GM23338 (cell line): ENCODE data around the gene PRMT5. TPM values are rescaled to one million over a fixed set of nuclear protein-coding genes. Genes with fewer than 3 reads are reported as not detected.

Experiments used
- ATAC-seq: fragments of 200-7000 bp; cut with Tn5 transposase; 3 replicates; pipeline ENCODE4 v1.9.1; 2020
- DNase-seq: peaks from one replicate; pipeline ENCODE4 v3.0.0-alpha.2; 2015; ENCODE audit warnings: low spot score
- H2AFZ ChIP-seq: fragments of 200-600 bp; sonication (generic); 2 replicates; pipeline ENCODE4 v1.8.0; 2016; ENCODE audit warnings: antibody characterized with exemption, mild to moderate bottlenecking, moderate library complexity
- H3F3A ChIP-seq: fragments of 200-600 bp; sonication (generic); replicated peaks from 2 replicates; pipeline ENCODE4 v1.8.0; 2017; ENCODE audit warnings: antibody characterized with exemption, mixed run types, low read depth
- H3K27ac ChIP-seq: fragments of 200-600 bp; sonication (generic); 2 replicates; pipeline ENCODE4 v1.6.1; 2016; ENCODE audit warnings: low read depth
- H3K27me3 ChIP-seq: fragments of 200-600 bp; sonication (generic); 2 replicates; pipeline ENCODE4 v1.8.0; 2016; ENCODE audit warnings: mild to moderate bottlenecking, mixed run types, moderate library complexity; ENCODE audit not compliant: insufficient read depth
- H3K36me3 ChIP-seq: fragments of 200-600 bp; sonication (generic); 2 replicates; pipeline ENCODE4 v1.8.0; 2016; ENCODE audit warnings: mild to moderate bottlenecking; ENCODE audit not compliant: insufficient read depth
- H3K4me1 ChIP-seq: fragments of 200-600 bp; sonication (generic); 2 replicates; pipeline ENCODE4 v1.8.0; 2016; ENCODE audit warnings: mild to moderate bottlenecking, moderate library complexity; ENCODE audit not compliant: insufficient read depth
- H3K4me2 ChIP-seq: fragments of 200-600 bp; sonication (generic); 2 replicates; pipeline ENCODE4 v1.7.1; 2017; ENCODE audit warnings: mixed run types
- H3K4me3 ChIP-seq: fragments of 200-600 bp; sonication (generic); 2 replicates; pipeline ENCODE4 v1.6.1; 2016; ENCODE audit warnings: mixed run types
- H3K79me2 ChIP-seq: fragments of 200-600 bp; sonication (generic); replicated peaks from 2 replicates; pipeline ENCODE4 v1.8.0; 2017; ENCODE audit warnings: mild to moderate bottlenecking; ENCODE audit not compliant: insufficient read depth
- H3K9me2 ChIP-seq: fragments of 200-600 bp; sonication (generic); 2 replicates; pipeline ENCODE4 v1.8.0; 2017; ENCODE audit not compliant: insufficient read depth
- H4K20me1 ChIP-seq: fragments of 200-600 bp; sonication (generic); replicated peaks from 2 replicates; pipeline ENCODE4 v1.8.0; 2017; ENCODE audit warnings: mild to moderate bottlenecking; ENCODE audit not compliant: insufficient read depth
- H3K27ac Mint-ChIP-seq: 2 replicates; pipeline ENCODE4 v1.8.0; 2020; ENCODE audit warnings: inconsistent platforms, mild to moderate bottlenecking, moderate library complexity, mixed read lengths
- H3K27me3 Mint-ChIP-seq: 3 replicates; pipeline ENCODE4 v1.8.0; 2022; ENCODE audit warnings: low read depth, mild to moderate bottlenecking, moderate library complexity, mixed read lengths, inconsistent platforms; ENCODE audit not compliant: insufficient read depth, poor library complexity
- H3K36me3 Mint-ChIP-seq: 3 replicates; pipeline ENCODE4 v1.8.0; 2021; ENCODE audit warnings: low read depth, mild to moderate bottlenecking, inconsistent platforms, moderate library complexity, mixed read lengths
- H3K4me1 Mint-ChIP-seq: 3 replicates; pipeline ENCODE4 v1.8.0; 2020; ENCODE audit warnings: mild to moderate bottlenecking, inconsistent platforms, mixed read lengths
- H3K4me3 Mint-ChIP-seq: 3 replicates; pipeline ENCODE4 v1.8.0; 2021; ENCODE audit warnings: moderate library complexity, mild to moderate bottlenecking, inconsistent platforms, mixed read lengths
- H3K9me3 Mint-ChIP-seq: 3 replicates; pipeline ENCODE4 v1.8.0; 2020; ENCODE audit warnings: moderate library complexity, mild to moderate bottlenecking, inconsistent platforms, mixed read lengths
- CREB1 ChIP-seq: fragments of 250-450 bp; sonication (Bioruptor Pico); IDR thresholded peaks from 2 replicates; pipeline ENCODE4 v1.5.0; 2020; ENCODE audit warnings: low read depth, mild to moderate bottlenecking, moderate library complexity
- EZH2 ChIP-seq: fragments of 200-600 bp; sonication (generic); IDR thresholded peaks from one replicate; pipeline ENCODE4 v1.8.0; 2017; ENCODE audit warnings: antibody characterized with exemption, mild to moderate bottlenecking, low read depth; ENCODE audit not compliant: unreplicated experiment
- EZH2phosphoT487 ChIP-seq: fragments of 200-600 bp; sonication (generic); IDR thresholded peaks from one replicate; pipeline ENCODE4 v1.8.1; 2018; ENCODE audit warnings: antibody characterized with exemption; ENCODE audit not compliant: unreplicated experiment
- JUNB ChIP-seq: IDR thresholded peaks from one replicate; pipeline ENCODE4 v1.6.1; 2016; ENCODE audit warnings: antibody characterized with exemption; ENCODE audit not compliant: unreplicated experiment
- NANOG ChIP-seq: IDR thresholded peaks from 2 replicates; pipeline ENCODE4 v1.6.1; 2016; ENCODE audit warnings: antibody characterized with exemption, borderline replicate concordance
- POLR2AphosphoS5 ChIP-seq: IDR thresholded peaks from 2 replicates; pipeline ENCODE4 v1.6.1; 2016; ENCODE audit warnings: antibody characterized with exemption, low read depth
- STAT1 ChIP-seq: IDR thresholded peaks from one replicate; pipeline ENCODE4 v1.6.1; 2016; ENCODE audit warnings: antibody characterized with exemption; ENCODE audit not compliant: unreplicated experiment
- ZNF114 ChIP-seq: fragments of 250-450 bp; sonication (Bioruptor Pico); IDR thresholded peaks from 2 replicates; pipeline ENCODE4 v1.5.0; 2020; ENCODE audit warnings: mild to moderate bottlenecking, moderate library complexity
- ZNF331 ChIP-seq: fragments of 250-450 bp; sonication (Bioruptor Pico); IDR thresholded peaks from 2 replicates; pipeline ENCODE4 v1.5.0; 2020; ENCODE audit warnings: low read depth, mild to moderate bottlenecking, moderate library complexity
- polyA plus RNA-seq: library from polyadenylated mRNA; unstranded; fragments of >200 nt; fragmentation: Nextera tagmentation; extraction: Ambion mirVana; gene quantifications from 2 replicates; pipeline ENCODE4 v1.2.1, GENCODE V29; 2016
- total RNA-seq: library from RNA; depleted of rRNA; stranded (reverse); fragments of >200 nt; shearing (Covaris generic); gene quantifications from 2 replicates; pipeline ENCODE4 v1.2.3, GENCODE V29; 2014
- TF ChIP-seq, protein P1 (sequence below): IDR thresholded peaks from 2 replicates; pipeline ENCODE4 v1.6.1; 2016; ENCODE audit warnings: antibody characterized with exemption
- TF ChIP-seq, protein P2 (sequence below), 2 experiments: fragments of 200-600 bp in 1 of 2; sonication (generic) in 1 of 2; conservative IDR thresholded peaks; 2 replicates each; pipeline versions ENCODE4 v1.5.1 to v1.6.1; 2016 to 2017; ENCODE audit warnings: antibody characterized with exemption in 2 of 2, low read depth in 2 of 2, mild to moderate bottlenecking in 2 of 2, moderate library complexity in 1 of 2
- TF ChIP-seq, protein P3 (sequence below): fragments of 250-450 bp; sonication (Bioruptor Pico); IDR thresholded peaks from 2 replicates; pipeline ENCODE4 v1.5.0; 2020; ENCODE audit warnings: mild to moderate bottlenecking, moderate library complexity
- TF ChIP-seq, protein P4 (sequence below): IDR thresholded peaks from one replicate; pipeline ENCODE4 v1.6.1; 2018; ENCODE audit warnings: antibody characterized with exemption; ENCODE audit not compliant: unreplicated experiment

Gene PRMT5
- total and polyA plus RNA-seq, 2 experiments from 2014 or later: 68.8 to 124 TPM

DNA sequence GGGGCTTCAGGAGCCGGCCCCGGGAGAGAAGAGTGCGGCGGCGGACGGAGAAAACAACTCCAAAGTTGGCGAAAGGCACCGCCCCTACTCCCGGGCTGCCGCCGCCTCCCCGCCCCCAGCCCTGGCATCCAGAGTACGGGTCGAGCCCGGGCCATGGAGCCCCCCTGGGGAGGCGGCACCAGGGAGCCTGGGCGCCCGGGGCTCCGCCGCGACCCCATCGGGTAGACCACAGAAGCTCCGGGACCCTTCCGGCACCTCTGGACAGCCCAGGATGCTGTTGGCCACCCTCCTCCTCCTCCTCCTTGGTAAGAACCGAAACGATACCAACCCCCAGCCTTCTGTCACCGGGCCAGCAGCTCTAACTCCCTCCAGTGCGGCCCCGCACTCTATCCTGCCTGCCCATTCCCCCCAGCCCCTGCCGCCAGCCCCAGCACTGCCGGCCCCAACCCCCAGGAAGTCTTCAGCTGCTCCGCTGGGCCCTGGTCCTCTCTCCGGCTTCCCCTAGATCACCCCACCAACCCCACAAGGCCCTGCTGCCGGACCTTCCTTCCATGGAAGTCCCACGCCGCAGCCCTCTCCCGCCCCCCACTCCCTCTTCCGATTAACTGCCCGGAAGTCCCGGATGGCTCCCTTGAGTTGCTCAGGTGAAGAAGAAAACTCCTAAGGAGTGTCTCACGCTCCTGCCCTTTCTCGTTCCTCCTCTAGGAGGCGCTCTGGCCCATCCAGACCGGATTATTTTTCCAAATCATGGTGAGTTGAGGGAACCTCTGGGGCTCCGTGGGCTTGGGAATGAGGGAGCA is 56.9 kb downstream of the PRMT5 start:
- Histone ChIP-seq H3K4me1 (peaks cover 19% of the 10 kb centered on the region), H3K27ac (peak overlapping the region; percentile 23; the same call in 1 of the 2 replicates), H3K9me2 (no peaks in the 10 kb centered on the region), H3K4me2 (peak overlapping the region; percentile 76), H3K4me3 (peak overlapping the region; percentile 96), H3K27me3 (no peaks in the 10 kb centered on the region), H4K20me1 (no peaks in the 10 kb centered on the region), H2AFZ (no peak overlapping the region), H3K36me3 (no peaks in the 10 kb centered on the region), H3F3A (peaks cover 7% of the 10 kb centered on the region; the same call in 1 of the 2 replicates), H3K79me2 (no peaks in the 10 kb centered on the region)
- Mint-ChIP-seq H3K9me3 (no peaks in the 10 kb centered on the region), H3K4me3 (peak overlapping the region; percentile 89), H3K4me1 (peaks cover 13% of the 10 kb centered on the region), H3K27ac (peak overlapping the region; percentile 84), H3K27me3 (peaks cover 20% of the 10 kb centered on the region), H3K36me3 (peaks cover 16% of the 10 kb centered on the region)
- TF ChIP-seq EZH2 (no peak), NANOG (no peak), ZNF114 (CRISPR knock-in tag) (0 out of 2 replicates have a peak, but pooled peaks have one; percentile 26), POLR2AphosphoS5 (peak; percentile 76), JUNB (no peak), STAT1 (no peak), EZH2phosphoT487 (no peak), CREB1 (CRISPR knock-in tag) (peak; percentile 16; the same call in 1 of the 2 replicates), ZNF331 (CRISPR knock-in tag) (no peak)
- TF ChIP-seq, protein P1, sequence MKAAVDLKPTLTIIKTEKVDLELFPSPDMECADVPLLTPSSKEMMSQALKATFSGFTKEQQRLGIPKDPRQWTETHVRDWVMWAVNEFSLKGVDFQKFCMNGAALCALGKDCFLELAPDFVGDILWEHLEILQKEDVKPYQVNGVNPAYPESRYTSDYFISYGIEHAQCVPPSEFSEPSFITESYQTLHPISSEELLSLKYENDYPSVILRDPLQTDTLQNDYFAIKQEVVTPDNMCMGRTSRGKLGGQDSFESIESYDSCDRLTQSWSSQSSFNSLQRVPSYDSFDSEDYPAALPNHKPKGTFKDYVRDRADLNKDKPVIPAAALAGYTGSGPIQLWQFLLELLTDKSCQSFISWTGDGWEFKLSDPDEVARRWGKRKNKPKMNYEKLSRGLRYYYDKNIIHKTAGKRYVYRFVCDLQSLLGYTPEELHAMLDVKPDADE: 0 out of 2 replicates have a peak, but pooled peaks have one; percentile 25
- TF ChIP-seq, protein P2, sequence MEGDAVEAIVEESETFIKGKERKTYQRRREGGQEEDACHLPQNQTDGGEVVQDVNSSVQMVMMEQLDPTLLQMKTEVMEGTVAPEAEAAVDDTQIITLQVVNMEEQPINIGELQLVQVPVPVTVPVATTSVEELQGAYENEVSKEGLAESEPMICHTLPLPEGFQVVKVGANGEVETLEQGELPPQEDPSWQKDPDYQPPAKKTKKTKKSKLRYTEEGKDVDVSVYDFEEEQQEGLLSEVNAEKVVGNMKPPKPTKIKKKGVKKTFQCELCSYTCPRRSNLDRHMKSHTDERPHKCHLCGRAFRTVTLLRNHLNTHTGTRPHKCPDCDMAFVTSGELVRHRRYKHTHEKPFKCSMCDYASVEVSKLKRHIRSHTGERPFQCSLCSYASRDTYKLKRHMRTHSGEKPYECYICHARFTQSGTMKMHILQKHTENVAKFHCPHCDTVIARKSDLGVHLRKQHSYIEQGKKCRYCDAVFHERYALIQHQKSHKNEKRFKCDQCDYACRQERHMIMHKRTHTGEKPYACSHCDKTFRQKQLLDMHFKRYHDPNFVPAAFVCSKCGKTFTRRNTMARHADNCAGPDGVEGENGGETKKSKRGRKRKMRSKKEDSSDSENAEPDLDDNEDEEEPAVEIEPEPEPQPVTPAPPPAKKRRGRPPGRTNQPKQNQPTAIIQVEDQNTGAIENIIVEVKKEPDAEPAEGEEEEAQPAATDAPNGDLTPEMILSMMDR (conservative IDR thresholded peaks at IDR 0.05; ENCODE audit: low read depth in 2 of 2): peak; percentile 97 to 99
- TF ChIP-seq, protein P3, sequence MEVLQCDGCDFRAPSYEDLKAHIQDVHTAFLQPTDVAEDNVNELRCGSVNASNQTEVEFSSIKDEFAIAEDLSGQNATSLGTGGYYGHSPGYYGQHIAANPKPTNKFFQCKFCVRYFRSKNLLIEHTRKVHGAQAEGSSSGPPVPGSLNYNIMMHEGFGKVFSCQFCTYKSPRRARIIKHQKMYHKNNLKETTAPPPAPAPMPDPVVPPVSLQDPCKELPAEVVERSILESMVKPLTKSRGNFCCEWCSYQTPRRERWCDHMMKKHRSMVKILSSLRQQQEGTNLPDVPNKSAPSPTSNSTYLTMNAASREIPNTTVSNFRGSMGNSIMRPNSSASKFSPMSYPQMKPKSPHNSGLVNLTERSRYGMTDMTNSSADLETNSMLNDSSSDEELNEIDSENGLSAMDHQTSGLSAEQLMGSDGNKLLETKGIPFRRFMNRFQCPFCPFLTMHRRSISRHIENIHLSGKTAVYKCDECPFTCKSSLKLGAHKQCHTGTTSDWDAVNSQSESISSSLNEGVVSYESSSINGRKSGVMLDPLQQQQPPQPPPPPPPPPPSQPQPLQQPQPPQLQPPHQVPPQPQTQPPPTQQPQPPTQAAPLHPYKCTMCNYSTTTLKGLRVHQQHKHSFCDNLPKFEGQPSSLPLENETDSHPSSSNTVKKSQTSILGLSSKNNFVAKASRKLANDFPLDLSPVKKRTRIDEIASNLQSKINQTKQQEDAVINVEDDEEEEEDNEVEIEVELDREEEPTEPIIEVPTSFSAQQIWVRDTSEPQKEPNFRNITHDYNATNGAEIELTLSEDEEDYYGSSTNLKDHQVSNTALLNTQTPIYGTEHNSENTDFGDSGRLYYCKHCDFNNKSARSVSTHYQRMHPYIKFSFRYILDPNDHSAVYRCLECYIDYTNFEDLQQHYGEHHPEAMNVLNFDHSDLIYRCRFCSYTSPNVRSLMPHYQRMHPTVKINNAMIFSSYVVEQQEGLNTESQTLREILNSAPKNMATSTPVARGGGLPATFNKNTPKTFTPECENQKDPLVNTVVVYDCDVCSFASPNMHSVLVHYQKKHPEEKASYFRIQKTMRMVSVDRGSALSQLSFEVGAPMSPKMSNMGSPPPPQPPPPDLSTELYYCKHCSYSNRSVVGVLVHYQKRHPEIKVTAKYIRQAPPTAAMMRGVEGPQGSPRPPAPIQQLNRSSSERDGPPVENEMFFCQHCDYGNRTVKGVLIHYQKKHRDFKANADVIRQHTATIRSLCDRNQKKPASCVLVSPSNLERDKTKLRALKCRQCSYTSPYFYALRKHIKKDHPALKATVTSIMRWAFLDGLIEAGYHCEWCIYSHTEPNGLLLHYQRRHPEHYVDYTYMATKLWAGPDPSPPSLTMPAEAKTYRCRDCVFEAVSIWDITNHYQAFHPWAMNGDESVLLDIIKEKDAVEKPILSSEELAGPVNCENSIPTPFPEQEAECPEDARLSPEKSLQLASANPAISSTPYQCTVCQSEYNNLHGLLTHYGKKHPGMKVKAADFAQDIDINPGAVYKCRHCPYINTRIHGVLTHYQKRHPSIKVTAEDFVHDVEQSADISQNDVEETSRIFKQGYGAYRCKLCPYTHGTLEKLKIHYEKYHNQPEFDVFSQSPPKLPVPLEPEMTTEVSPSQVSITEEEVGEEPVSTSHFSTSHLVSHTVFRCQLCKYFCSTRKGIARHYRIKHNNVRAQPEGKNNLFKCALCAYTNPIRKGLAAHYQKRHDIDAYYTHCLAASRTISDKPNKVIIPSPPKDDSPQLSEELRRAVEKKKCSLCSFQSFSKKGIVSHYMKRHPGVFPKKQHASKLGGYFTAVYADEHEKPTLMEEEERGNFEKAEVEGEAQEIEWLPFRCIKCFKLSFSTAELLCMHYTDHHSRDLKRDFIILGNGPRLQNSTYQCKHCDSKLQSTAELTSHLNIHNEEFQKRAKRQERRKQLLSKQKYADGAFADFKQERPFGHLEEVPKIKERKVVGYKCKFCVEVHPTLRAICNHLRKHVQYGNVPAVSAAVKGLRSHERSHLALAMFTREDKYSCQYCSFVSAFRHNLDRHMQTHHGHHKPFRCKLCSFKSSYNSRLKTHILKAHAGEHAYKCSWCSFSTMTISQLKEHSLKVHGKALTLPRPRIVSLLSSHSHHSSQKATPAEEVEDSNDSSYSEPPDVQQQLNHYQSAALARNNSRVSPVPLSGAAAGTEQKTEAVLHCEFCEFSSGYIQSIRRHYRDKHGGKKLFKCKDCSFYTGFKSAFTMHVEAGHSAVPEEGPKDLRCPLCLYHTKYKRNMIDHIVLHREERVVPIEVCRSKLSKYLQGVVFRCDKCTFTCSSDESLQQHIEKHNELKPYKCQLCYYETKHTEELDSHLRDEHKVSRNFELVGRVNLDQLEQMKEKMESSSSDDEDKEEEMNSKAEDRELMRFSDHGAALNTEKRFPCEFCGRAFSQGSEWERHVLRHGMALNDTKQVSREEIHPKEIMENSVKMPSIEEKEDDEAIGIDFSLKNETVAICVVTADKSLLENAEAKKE: no peak
- TF ChIP-seq, protein P4, sequence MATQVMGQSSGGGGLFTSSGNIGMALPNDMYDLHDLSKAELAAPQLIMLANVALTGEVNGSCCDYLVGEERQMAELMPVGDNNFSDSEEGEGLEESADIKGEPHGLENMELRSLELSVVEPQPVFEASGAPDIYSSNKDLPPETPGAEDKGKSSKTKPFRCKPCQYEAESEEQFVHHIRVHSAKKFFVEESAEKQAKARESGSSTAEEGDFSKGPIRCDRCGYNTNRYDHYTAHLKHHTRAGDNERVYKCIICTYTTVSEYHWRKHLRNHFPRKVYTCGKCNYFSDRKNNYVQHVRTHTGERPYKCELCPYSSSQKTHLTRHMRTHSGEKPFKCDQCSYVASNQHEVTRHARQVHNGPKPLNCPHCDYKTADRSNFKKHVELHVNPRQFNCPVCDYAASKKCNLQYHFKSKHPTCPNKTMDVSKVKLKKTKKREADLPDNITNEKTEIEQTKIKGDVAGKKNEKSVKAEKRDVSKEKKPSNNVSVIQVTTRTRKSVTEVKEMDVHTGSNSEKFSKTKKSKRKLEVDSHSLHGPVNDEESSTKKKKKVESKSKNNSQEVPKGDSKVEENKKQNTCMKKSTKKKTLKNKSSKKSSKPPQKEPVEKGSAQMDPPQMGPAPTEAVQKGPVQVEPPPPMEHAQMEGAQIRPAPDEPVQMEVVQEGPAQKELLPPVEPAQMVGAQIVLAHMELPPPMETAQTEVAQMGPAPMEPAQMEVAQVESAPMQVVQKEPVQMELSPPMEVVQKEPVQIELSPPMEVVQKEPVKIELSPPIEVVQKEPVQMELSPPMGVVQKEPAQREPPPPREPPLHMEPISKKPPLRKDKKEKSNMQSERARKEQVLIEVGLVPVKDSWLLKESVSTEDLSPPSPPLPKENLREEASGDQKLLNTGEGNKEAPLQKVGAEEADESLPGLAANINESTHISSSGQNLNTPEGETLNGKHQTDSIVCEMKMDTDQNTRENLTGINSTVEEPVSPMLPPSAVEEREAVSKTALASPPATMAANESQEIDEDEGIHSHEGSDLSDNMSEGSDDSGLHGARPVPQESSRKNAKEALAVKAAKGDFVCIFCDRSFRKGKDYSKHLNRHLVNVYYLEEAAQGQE: no peak
- DNase-seq (peak; percentile 97), ATAC-seq (peak; percentile 78)
